ENCODE results near the gene ADAMTS17.

GRCh38 chr15:100216182-100216581, 125.6 kb downstream of the ADAMTS17 start:
- TF ChIP-seq POLR2A (IDR thresholded peaks at IDR 0.05) (no peak), CTCF (IDR thresholded peaks at IDR 0.05) (no peak)
